GM12891 (cell line): ENCODE measurements around the gene ZBTB46.

Experiments
- POLR2A ChIP-seq: IDR thresholded peaks from 2 replicates; pipeline ENCODE4 v1.6.1; 2011; ENCODE audit warnings: low read depth, low read length, control low read depth
- POLR2AphosphoS5 ChIP-seq: IDR thresholded peaks from 2 replicates; pipeline ENCODE4 v1.6.1; 2011; ENCODE audit warnings: low read depth, low read length, control low read depth

DNA sequence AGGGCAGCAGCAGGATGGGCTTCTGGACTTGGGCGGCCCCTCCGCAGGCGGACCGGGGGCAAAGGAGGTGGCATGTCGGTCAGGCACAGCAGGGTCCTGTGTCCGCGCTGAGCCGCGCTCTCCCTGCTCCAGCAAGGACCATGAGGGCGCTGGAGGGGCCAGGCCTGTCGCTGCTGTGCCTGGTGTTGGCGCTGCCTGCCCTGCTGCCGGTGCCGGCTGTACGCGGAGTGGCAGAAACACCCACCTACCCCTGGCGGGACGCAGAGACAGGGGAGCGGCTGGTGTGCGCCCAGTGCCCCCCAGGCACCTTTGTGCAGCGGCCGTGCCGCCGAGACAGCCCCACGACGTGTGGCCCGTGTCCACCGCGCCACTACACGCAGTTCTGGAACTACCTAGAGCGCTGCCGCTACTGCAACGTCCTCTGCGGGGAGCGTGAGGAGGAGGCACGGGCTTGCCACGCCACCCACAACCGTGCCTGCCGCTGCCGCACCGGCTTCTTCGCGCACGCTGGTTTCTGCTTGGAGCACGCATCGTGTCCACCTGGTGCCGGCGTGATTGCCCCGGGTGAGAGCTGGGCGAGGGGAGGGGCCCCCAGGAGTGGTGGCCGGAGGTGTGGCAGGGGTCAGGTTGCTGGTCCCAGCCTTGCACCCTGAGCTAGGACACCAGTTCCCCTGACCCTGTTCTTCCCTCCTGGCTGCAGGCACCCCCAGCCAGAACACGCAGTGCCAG is 134.3 kb downstream of the ZBTB46 start, which contains the start of gene TNFRSF6B:
- TF ChIP-seq POLR2AphosphoS5 (peak; percentile 55; the same call in 1 of the 2 replicates), POLR2A (no peak)
